CD14-positive monocyte (primary cell): Measurements from ENCODE around the gene GAS6. TPM values are rescaled to one million over a fixed set of nuclear protein-coding genes. Genes with fewer than 3 reads are reported as not detected.
A peak's percentile ranks its signal among the peaks of the same experiment; 100 is the strongest.

Experiments
- DNase-seq, 3 donors: peaks; one replicate each; pipeline ENCODE4 v3.0.0-alpha.2; 2011 to 2022
- H2AFZ ChIP-seq: 2 replicates; pipeline ENCODE4 v1.6.0; 2012; ENCODE audit warnings: mild to moderate bottlenecking, low read depth, low read length, inconsistent platforms; ENCODE audit not compliant: insufficient read depth, poor library complexity, severe bottlenecking
- H3K27ac ChIP-seq, 2 donors: 1 replicate in 1 of 2; 2 replicates in 1 of 2; pipeline ENCODE4 v1.5.1; 2012 to 2013; ENCODE audit warnings: low read length in 2 of 2, control low read depth in 1 of 2, inconsistent platforms in 1 of 2, low read depth in 1 of 2, mild to moderate bottlenecking in 1 of 2
- H3K27me3 ChIP-seq, 2 donors: one replicate each; pipeline versions ENCODE4 v1.6.0 to v1.6.1; 2011 to 2013; ENCODE audit warnings: low read length in 2 of 2; ENCODE audit not compliant: control insufficient read depth in 2 of 2, insufficient read depth in 2 of 2
- H3K36me3 ChIP-seq, 2 donors: replicated peaks in 1 of 2; 1 replicate in 1 of 2; 2 replicates in 1 of 2; pipeline versions ENCODE4 v1.5.1 to v1.6.1; 2012 to 2013; ENCODE audit warnings: low read length in 2 of 2, control low read depth in 1 of 2, inconsistent platforms in 1 of 2, mild to moderate bottlenecking in 1 of 2; ENCODE audit not compliant: insufficient read depth in 2 of 2, control insufficient read depth in 1 of 2
- H3K4me1 ChIP-seq, 2 donors: 1 replicate in 1 of 2; 2 replicates in 1 of 2; pipeline versions ENCODE4 v1.5.1 to v1.6.1; 2012 to 2013; ENCODE audit warnings: low read length in 2 of 2, control low read depth in 1 of 2, inconsistent platforms in 1 of 2, mild to moderate bottlenecking in 1 of 2, moderate library complexity in 1 of 2; ENCODE audit not compliant: insufficient read depth in 2 of 2, control insufficient read depth in 1 of 2
- H3K4me2 ChIP-seq: replicated peaks from 2 replicates; pipeline ENCODE3; 2012; ENCODE audit warnings: low read length, moderate library complexity, mild to moderate bottlenecking; ENCODE audit not compliant: poor library complexity, severe bottlenecking; ENCODE audit errors: extremely low read depth
- H3K4me3 ChIP-seq, 3 experiments: fragments of 200-600 bp in 1 of 3; sonication (generic) in 1 of 3; replicated peaks in 1 of 3; 1 replicate in 2 of 3; 2 replicates in 1 of 3; pipeline ENCODE4 v1.5.1; 2011 to 2013; ENCODE audit warnings: low read length in 3 of 3, mild to moderate bottlenecking in 3 of 3, control low read depth in 2 of 3, low read depth in 2 of 3, inconsistent platforms in 1 of 3, moderate library complexity in 1 of 3
- H3K79me2 ChIP-seq: 2 replicates; pipeline ENCODE4 v1.6.0; 2012; ENCODE audit warnings: mild to moderate bottlenecking, control low read depth, inconsistent platforms, low read length, moderate library complexity; ENCODE audit not compliant: insufficient read depth
- H3K9ac ChIP-seq: 2 replicates; pipeline ENCODE4 v1.6.0; 2017; ENCODE audit warnings: low read length, mild to moderate bottlenecking; ENCODE audit not compliant: insufficient read depth, poor library complexity, severe bottlenecking
- H3K9me3 ChIP-seq, 2 donors: replicated peaks in 1 of 2; 1 replicate in 1 of 2; 2 replicates in 1 of 2; pipeline versions ENCODE4 v1.5.1 to v1.6.1; 2012 to 2013; ENCODE audit warnings: low read length in 2 of 2, control low read depth in 1 of 2; ENCODE audit not compliant: control insufficient read depth in 1 of 2, insufficient read depth in 1 of 2
- H4K20me1 ChIP-seq: 2 replicates; pipeline ENCODE4 v1.6.0; 2012; ENCODE audit warnings: mild to moderate bottlenecking, low read length, control low read depth, moderate library complexity; ENCODE audit not compliant: insufficient read depth
- H3K27ac Mint-ChIP-seq, 7 donors: one replicate each; pipeline ENCODE4 v1.8.0; 2020; ENCODE audit warnings: mild to moderate bottlenecking in 7 of 7, mixed read lengths in 7 of 7, moderate library complexity in 6 of 7, inconsistent platforms in 2 of 7
- H3K27me3 Mint-ChIP-seq, 3 donors: one replicate each; pipeline ENCODE4 v1.8.0; 2021 to 2022; ENCODE audit warnings: low read depth in 3 of 3, mild to moderate bottlenecking in 3 of 3, mixed read lengths in 3 of 3, moderate library complexity in 3 of 3, inconsistent platforms in 1 of 3
- H3K36me3 Mint-ChIP-seq, 2 donors: one replicate each; pipeline ENCODE4 v1.8.0; 2020; ENCODE audit warnings: mixed read lengths in 2 of 2, inconsistent platforms in 1 of 2, mild to moderate bottlenecking in 1 of 2
- H3K4me1 Mint-ChIP-seq: one replicate; pipeline ENCODE4 v1.8.0; 2020; ENCODE audit warnings: mild to moderate bottlenecking, mixed read lengths
- H3K4me3 Mint-ChIP-seq, 2 donors: one replicate each; pipeline ENCODE4 v1.8.0; 2020; ENCODE audit warnings: mild to moderate bottlenecking in 2 of 2, mixed read lengths in 2 of 2, moderate library complexity in 1 of 2
- H3K9me3 Mint-ChIP-seq, 7 donors: one replicate each; pipeline ENCODE4 v1.8.0; 2020 to 2022; ENCODE audit warnings: mixed read lengths in 7 of 7, mild to moderate bottlenecking in 6 of 7, moderate library complexity in 6 of 7, inconsistent platforms in 2 of 7
- WGBS: methylation state at CpG from one replicate; pipeline ENCODE4 v1.1.5; 2013; ENCODE audit warnings: missing lambda C conversion rate; ENCODE audit not compliant: insufficient coverage; 5-methylcytosine and 5-hydroxymethylcytosine counted together
- intact Hi-C, 2 donors: fragments of 100-400 bp; cut with micrococcal nuclease; formaldehyde crosslinking; loops; one replicate each; pipeline versions ENCODE4 v1.15.0 to v1.15.1; 2023
- polyA plus RNA-seq, 3 donors: library from polyadenylated mRNA; depleted of rRNA in 1 of 3; unstranded in 2 of 3; stranded (reverse) in 1 of 3; fragments of 300-500 nt in 2 of 3; fragments of >200 nt in 1 of 3; fragmentation: Illumina TruSeq in 2 of 3; gene quantifications; 1 replicate in 2 of 3; 2 replicates in 1 of 3; pipeline ENCODE4 v1.2.3, GENCODE V29; 2012 to 2021
- TF ChIP-seq, protein P1 (sequence below): fragments of 200-600 bp; IDR thresholded peaks from one replicate; pipeline ENCODE4 v1.8.0; 2022; ENCODE audit warnings: antibody characterized with exemption, mild to moderate bottlenecking

GAS6 gene
- polyA plus RNA-seq, 3 donors: 1.8 to 7.5 (median 1.9) TPM

DNA sequence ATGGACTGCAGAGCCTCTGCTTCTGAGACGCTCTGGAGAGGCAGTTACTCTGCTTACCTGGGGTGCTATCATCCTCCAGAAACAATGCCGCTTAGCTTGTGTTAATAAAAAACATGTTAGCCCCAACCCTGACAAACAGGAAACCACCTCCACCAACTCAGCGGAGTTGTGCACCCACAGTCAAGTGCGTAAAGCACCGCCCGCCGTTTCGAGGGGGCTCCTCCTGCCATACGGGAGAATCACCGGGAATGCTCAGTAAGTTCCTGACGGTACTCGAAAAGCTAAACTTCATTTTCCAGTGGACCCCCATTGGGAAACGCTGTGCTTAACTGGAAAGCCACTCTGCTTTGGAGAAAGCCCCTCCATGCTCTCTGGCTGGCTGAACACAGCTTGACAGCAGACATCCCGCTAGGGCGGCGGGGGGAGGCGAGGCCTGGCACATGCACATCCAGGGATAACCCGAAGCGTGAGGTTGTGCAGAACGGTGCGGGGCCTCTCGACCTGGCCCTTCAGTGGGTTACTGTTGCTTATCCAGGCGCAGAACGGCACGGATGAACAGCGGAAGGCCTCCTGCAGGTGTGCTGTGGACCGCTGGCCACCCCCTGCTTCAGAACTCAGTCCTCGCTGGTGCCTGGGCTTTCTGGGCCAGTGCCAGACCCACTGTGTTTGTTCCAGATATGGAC is 17.1 kb downstream of the GAS6 start:
- H3K4me3 Mint-ChIP-seq: peak overlapping the region in 1 of 2 donors; percentile 3
- Histone ChIP-seq H4K20me1 (no peaks in the 10 kb centered on the region), H3K27me3 (peaks cover 0 to 12% of the 10 kb centered on the region in 2 donors), H3K9ac (no peak overlapping the region), H3K79me2 (no peaks in the 10 kb centered on the region), H3K36me3 (no peaks in the 10 kb centered on the region), H3K4me1 (no peaks in the 10 kb centered on the region), H3K4me2 (no peak overlapping the region), H3K4me3 (no peak overlapping the region), H2AFZ (no peak overlapping the region), H3K27ac (no peak overlapping the region), H3K9me3 (no peaks in the 10 kb centered on the region)
- no peak overlapping the region for H3K27ac Mint-ChIP-seq
- intact Hi-C loops: no loop called here
- peaks cover 0 to 30% (median 4%) of the 10 kb centered on the region in 7 donors for H3K9me3 Mint-ChIP-seq
- H3K27me3 Mint-ChIP-seq: peaks cover 17 to 30% (median 25%) of the 10 kb centered on the region in 3 donors
- H3K36me3 Mint-ChIP-seq: peaks cover 4 to 29% of the 10 kb centered on the region in 2 donors
- TF ChIP-seq, protein P1, sequence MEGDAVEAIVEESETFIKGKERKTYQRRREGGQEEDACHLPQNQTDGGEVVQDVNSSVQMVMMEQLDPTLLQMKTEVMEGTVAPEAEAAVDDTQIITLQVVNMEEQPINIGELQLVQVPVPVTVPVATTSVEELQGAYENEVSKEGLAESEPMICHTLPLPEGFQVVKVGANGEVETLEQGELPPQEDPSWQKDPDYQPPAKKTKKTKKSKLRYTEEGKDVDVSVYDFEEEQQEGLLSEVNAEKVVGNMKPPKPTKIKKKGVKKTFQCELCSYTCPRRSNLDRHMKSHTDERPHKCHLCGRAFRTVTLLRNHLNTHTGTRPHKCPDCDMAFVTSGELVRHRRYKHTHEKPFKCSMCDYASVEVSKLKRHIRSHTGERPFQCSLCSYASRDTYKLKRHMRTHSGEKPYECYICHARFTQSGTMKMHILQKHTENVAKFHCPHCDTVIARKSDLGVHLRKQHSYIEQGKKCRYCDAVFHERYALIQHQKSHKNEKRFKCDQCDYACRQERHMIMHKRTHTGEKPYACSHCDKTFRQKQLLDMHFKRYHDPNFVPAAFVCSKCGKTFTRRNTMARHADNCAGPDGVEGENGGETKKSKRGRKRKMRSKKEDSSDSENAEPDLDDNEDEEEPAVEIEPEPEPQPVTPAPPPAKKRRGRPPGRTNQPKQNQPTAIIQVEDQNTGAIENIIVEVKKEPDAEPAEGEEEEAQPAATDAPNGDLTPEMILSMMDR: no peak
- no peak for DNase-seq
- 86% methylated on average over 26 of the region's 28 CpGs for WGBS
- H3K4me1 Mint-ChIP-seq: no peaks in the 10 kb centered on the region

DNA sequence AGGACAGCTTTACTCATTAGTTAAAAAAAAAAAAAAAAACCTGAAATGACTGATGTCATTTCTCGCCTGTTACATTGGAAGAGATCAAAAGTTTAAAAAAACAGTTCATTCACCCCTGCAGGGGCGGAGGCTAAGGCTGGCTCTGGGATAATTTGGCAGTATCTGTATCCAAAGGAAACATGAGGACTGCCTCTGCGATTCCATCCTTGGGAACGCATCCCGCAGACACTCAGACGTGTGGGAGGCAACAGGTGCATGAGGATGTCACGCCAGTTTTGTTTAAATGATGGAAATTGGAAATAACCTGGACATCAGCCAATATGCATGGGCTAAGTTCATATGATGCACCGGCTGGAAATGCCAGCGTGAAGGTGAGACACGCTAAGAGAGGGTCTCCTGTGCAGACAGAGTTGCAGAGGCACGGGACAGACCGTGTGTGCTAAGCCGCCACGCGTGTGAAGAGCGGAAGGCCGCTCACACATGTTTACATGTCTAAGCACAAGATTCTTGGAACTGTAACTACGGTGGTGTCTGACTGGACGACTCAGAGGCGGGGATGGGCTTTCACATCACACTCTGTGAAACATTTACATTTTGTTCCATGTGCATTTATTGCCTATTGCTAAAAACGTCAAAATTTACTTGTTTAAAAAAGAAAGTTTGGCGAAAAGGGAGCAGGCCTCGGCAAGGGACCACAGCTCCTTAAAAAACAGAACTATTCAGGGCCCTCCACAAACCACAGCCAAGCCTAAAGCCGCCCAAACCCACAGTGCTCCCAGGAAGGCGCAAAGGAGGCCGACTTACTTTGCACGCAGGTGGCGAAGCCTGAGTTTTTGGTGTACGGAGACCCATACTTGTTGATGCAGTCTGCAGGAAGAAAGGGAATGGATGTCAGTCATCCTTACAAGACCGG is 17.9 kb downstream of the GAS6 start:
- H3K27me3 Mint-ChIP-seq: peaks cover 23 to 36% (median 33%) of the 10 kb centered on the region in 3 donors
- no peak overlapping the region for H2AFZ ChIP-seq
- H3K4me2 ChIP-seq: no peak overlapping the region
- no peaks in the 10 kb centered on the region for H3K79me2 ChIP-seq
- no peaks in the 10 kb centered on the region for H4K20me1 ChIP-seq
- intact Hi-C loops: no loop called here
- no peak overlapping the region for H3K4me3 ChIP-seq
- peaks cover 4 to 29% of the 10 kb centered on the region in 2 donors for H3K36me3 Mint-ChIP-seq
- H3K27me3 ChIP-seq: peaks cover 0 to 19% of the 10 kb centered on the region in 2 donors
- TF ChIP-seq, protein P1: no peak
- H3K4me3 Mint-ChIP-seq: peak overlapping the region in 1 of 2 donors; percentile 39
- no peak overlapping the region for H3K9ac ChIP-seq
- H3K36me3 ChIP-seq: no peaks in the 10 kb centered on the region
- no peak overlapping the region for H3K27ac Mint-ChIP-seq
- DNase-seq: no peak
- no peaks in the 10 kb centered on the region for H3K9me3 ChIP-seq
- peaks cover 2% of the 10 kb centered on the region for H3K4me1 Mint-ChIP-seq
- peaks cover 0 to 30% (median 4%) of the 10 kb centered on the region in 7 donors for H3K9me3 Mint-ChIP-seq
- no peak overlapping the region for H3K27ac ChIP-seq
- H3K4me1 ChIP-seq: no peaks in the 10 kb centered on the region
- WGBS: 92% methylated on average over 20 of the region's 30 CpGs
